DND-41 (cell line): ENCODE results near the gene LILRA5.

Source experiments
- ATAC-seq: fragments of 200-7000 bp; cut with Tn5 transposase; 3 replicates; pipeline ENCODE4 v1.9.1; 2021; ENCODE audit warnings: low read depth; ENCODE audit not compliant: insufficient read depth
- DNase-seq: peaks from one replicate; pipeline ENCODE4 v3.0.0-alpha.2; 2020
- H2AFZ ChIP-seq: 2 replicates; pipeline ENCODE4 v1.6.0; 2012; ENCODE audit warnings: low read depth, low read length
- H3K27ac ChIP-seq: 2 replicates; pipeline ENCODE4 v1.5.1; 2012; ENCODE audit warnings: low read length, inconsistent platforms
- H3K27me3 ChIP-seq: fragments of 200-600 bp; sonication (generic); 2 replicates; pipeline ENCODE4 v1.6.0; 2012; ENCODE audit warnings: low read length, mild to moderate bottlenecking, inconsistent platforms; ENCODE audit not compliant: insufficient read depth, poor library complexity
- H3K36me3 ChIP-seq: 2 replicates; pipeline ENCODE4 v1.5.1; 2012; ENCODE audit warnings: low read length, inconsistent platforms; ENCODE audit not compliant: insufficient read depth
- H3K4me1 ChIP-seq: 2 replicates; pipeline ENCODE4 v1.5.1; 2012; ENCODE audit warnings: mild to moderate bottlenecking, low read length; ENCODE audit not compliant: insufficient read depth
- H3K4me2 ChIP-seq: 2 replicates; pipeline ENCODE4 v1.6.0; 2012; ENCODE audit warnings: mild to moderate bottlenecking, moderate library complexity, low read length, inconsistent platforms; ENCODE audit not compliant: insufficient read depth
- H3K4me3 ChIP-seq, 2 experiments: fragments of 200-600 bp in 1 of 2; shearing (Covaris generic) in 1 of 2; 2 replicates each; pipeline ENCODE4 v1.5.1; 2012 to 2016; ENCODE audit warnings: inconsistent platforms in 2 of 2, low read length in 2 of 2, mild to moderate bottlenecking in 2 of 2, low read depth in 1 of 2, moderate library complexity in 1 of 2
- H3K79me2 ChIP-seq: 2 replicates; pipeline ENCODE4 v1.6.0; 2012; ENCODE audit warnings: low read length, inconsistent platforms; ENCODE audit not compliant: insufficient read depth
- H3K9ac ChIP-seq: 2 replicates; pipeline ENCODE4 v1.6.0; 2012; ENCODE audit warnings: low read depth, mild to moderate bottlenecking, inconsistent platforms, low read length, moderate library complexity
- H3K9me3 ChIP-seq: 2 replicates; pipeline ENCODE4 v1.5.1; 2012; ENCODE audit warnings: low read length, moderate library complexity, mild to moderate bottlenecking, inconsistent platforms; ENCODE audit not compliant: insufficient read depth, severe bottlenecking
- H4K20me1 ChIP-seq: 2 replicates; pipeline ENCODE4 v1.6.0; 2012; ENCODE audit warnings: low read length; ENCODE audit not compliant: insufficient read depth
- CTCF ChIP-seq: IDR thresholded peaks from 2 replicates; pipeline ENCODE4 v1.5.1; 2012; ENCODE audit warnings: borderline replicate concordance, low read length, moderate library complexity, mild to moderate bottlenecking; ENCODE audit not compliant: poor library complexity, severe bottlenecking; ENCODE audit errors: extremely low read depth
- EZH2 ChIP-seq: IDR thresholded peaks from 3 replicates; pipeline ENCODE4 v1.6.1; 2012; ENCODE audit warnings: borderline replicate concordance, low read depth, mild to moderate bottlenecking, moderate library complexity, low read length, inconsistent platforms; ENCODE audit not compliant: severe bottlenecking

The LILRA5 gene

GRCh38 chr19:54262066-54262465 lies 50.9 kb downstream of the LILRA5 start:
- no peak for ATAC-seq

DNA sequence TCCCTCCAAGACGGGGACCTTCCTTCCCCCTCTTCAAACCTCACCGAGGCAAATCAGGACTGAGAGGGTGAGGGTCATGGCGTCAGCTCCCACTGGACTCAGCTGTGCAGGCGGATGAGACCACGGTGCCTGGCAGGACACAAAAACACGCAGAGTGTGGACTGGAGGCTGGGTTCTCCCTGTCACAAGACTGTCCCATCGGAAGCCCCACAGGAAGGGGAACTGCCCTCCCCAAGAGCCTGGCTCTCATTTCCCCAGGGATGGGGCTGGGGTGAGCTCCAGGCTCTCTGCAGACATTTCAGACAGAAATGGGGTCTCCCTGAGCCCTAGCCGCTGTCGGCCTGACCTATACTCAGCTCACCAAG lies 55.9 kb downstream of the LILRA5 start, which contains the start of gene LILRB5:
Gene LILRB5 (minus strand): TSS at position 158 of the 365 bp plus-strand sequence. CDS start 80 bp downstream, at position 78.
- Histone ChIP-seq H3K4me2 (no peak within 1 kb of the TSS), H3K79me2 (no peaks in the 10 kb centered on the region), H4K20me1 (0 out of 2 replicates have a peak, but pooled peaks cover 2% of the 10 kb centered on the region), H3K9me3 (no peaks in the 10 kb centered on the region), H3K27me3 (no peaks in the 10 kb centered on the region), H3K4me3 (no peak within 1 kb of the TSS), H3K4me1 (no peaks in the 10 kb centered on the region), H3K9ac (no peak within 1 kb of the TSS), H3K27ac (no peak within 1 kb of the TSS), H3K36me3 (no peaks in the 10 kb centered on the region), H2AFZ (no peak within 1 kb of the TSS)
- TF ChIP-seq CTCF: no peak
- TF ChIP-seq EZH2: no peak
- DNase-seq: no peak
- ATAC-seq: no peak

More at GRCh38 chr19:54262066-54262465, 50.9 kb downstream of the LILRA5 start:
- TF ChIP-seq EZH2: no peak
- no peak for TF ChIP-seq CTCF
- H3K27ac ChIP-seq: no peak overlapping the region
- no peak overlapping the region for H3K4me3 ChIP-seq
- H2AFZ ChIP-seq: no peak overlapping the region
- no peaks in the 10 kb centered on the region for H3K79me2 ChIP-seq
- no peak for DNase-seq
- H3K4me1 ChIP-seq: no peaks in the 10 kb centered on the region
- H3K36me3 ChIP-seq: no peaks in the 10 kb centered on the region
- H3K9ac ChIP-seq: no peak overlapping the region
- no peaks in the 10 kb centered on the region for H3K27me3 ChIP-seq
- H3K9me3 ChIP-seq: no peaks in the 10 kb centered on the region
- no peak overlapping the region for H3K4me2 ChIP-seq
- no peaks in the 10 kb centered on the region for H4K20me1 ChIP-seq
